Activated naive CD4-positive, alpha-beta T cell treated with anti-CD3 and anti-CD28 coated beads, Interleukin-2, amount 10 ng/mL, durations not matched to agents 7 days and 5 days (primary cell): ENCODE results near the gene ASIP.
"Not testable (repeated sequence)": the region's sequence is repeated elsewhere in the genome, so short reads cannot be mapped to it uniquely, and the experiment has no call there.

ENCODE experiments used
- CTCF ChIA-PET: fragments of 350-600 bp; sonication (Branson Sonifier 250); formaldehyde crosslinking; loops from one replicate; lab custom pipeline; 2021; ENCODE audit warnings: antibody characterized with exemption; lab: Charles Lee
- DNase-seq: peaks from one replicate; pipeline ENCODE4 v3.0.0-alpha.2; 2020
- H3K27ac Mint-ChIP-seq: one replicate; pipeline ENCODE4 v1.8.0; 2021; ENCODE audit warnings: mild to moderate bottlenecking, moderate library complexity, mixed read lengths
- H3K27me3 Mint-ChIP-seq: one replicate; pipeline ENCODE4 v1.8.0; 2021; ENCODE audit warnings: mild to moderate bottlenecking, mixed read lengths
- H3K36me3 Mint-ChIP-seq: one replicate; pipeline ENCODE4 v1.8.0; 2021; ENCODE audit warnings: mixed read lengths
- H3K4me1 Mint-ChIP-seq: one replicate; pipeline ENCODE4 v1.8.0; 2021; ENCODE audit warnings: mixed read lengths
- H3K4me3 Mint-ChIP-seq: one replicate; pipeline ENCODE4 v1.8.0; 2021; ENCODE audit warnings: mild to moderate bottlenecking, moderate library complexity, mixed read lengths
- H3K9me3 Mint-ChIP-seq: one replicate; pipeline ENCODE4 v1.8.0; 2021; ENCODE audit warnings: mixed read lengths

ASIP gene

DNA sequence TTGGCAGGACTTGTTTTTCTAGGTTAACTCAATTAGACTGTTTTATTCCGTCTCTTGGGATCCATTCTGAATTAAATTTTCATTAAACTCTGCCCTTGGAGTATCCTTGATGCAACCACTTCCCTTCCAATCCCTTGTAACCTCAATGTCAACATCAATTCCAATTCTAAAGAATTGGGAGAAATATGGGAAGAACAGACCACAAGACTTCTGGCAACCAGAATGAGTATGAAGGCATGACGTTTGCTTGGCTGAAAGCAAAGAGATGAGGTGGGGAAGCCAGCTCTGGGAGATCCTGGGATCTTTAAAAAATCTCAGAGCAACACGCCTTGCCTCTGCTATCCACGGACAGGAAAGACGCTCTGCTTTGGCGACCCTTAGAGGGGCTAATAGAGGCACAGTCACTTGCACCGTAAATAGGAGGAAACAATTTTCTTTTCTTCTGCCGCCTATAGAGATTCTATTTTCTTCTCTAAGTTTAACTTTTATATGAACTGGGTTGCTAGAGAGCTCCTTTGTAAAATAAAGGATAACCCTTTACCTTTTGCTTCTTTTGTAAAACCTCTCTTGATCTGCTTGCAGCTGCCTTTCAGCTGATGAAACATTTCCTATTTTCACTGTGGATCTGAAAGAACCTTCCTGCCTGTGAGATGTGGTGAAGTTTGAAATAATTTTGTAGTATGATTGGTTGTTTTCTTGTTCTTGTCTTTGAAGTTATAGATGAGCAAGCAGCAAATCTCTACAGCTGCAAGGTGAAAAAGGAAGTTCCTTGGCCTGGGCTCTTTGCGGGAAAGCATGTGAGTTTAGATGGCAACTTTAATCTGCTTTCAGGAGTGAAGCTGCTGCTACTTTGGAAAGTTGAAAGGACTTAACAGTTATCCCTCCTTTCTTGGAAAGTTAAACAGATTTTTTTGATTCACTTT is at the start of gene ASIP:
Gene ASIP, plus strand, starts transcription at position 731 of the 923 bp plus-strand sequence. CDS start 18,952 bp downstream, outside the sequence.
- H3K27me3 Mint-ChIP-seq, result peaks cover 20% of the 10 kb centered on the region
- H3K4me3 Mint-ChIP-seq, result peak within 1 kb of the TSS; percentile 25
- peak within 1 kb of the TSS; percentile 50 for H3K27ac Mint-ChIP-seq
- peaks cover 28% of the 10 kb centered on the region for H3K4me1 Mint-ChIP-seq
- peaks cover 11% of the 10 kb centered on the region for H3K36me3 Mint-ChIP-seq
- CTCF ChIA-PET, result interaction anchor here (1.1 to 1.5 kb wide), 3 partner anchors 9 to 513 kb away, joined by 3 to 4 read pairs (median 3); no protein-coding TSS in a partner anchor
- peak; percentile 28 for DNase-seq
- H3K9me3 Mint-ChIP-seq, result peaks cover 14% of the 10 kb centered on the region

GRCh38 chr20:34193051-34193450 is 48.2 kb upstream of the ASIP start:
- H3K27me3 Mint-ChIP-seq, result peaks cover 59% of the 10 kb centered on the region

GRCh38 chr20:34199183-34199582 is 42.0 kb upstream of the ASIP start:
- peaks cover 10% of the 10 kb centered on the region for H3K4me1 Mint-ChIP-seq

More at GRCh38 chr20:34193051-34193450, 48.2 kb upstream of the ASIP start:
- Mint-ChIP-seq H3K4me3 (no peak overlapping the region), H3K4me1 (peaks cover 11% of the 10 kb centered on the region), H3K9me3 (no peaks in the 10 kb centered on the region), H3K27ac (no peak overlapping the region), H3K36me3 (no peaks in the 10 kb centered on the region)
- DNase-seq, result no peak
- CTCF ChIA-PET, result interaction anchor here (1.1 kb wide), 1 partner anchor 55 kb away, joined by 4 read pairs; no protein-coding TSS in a partner anchor

DNA sequence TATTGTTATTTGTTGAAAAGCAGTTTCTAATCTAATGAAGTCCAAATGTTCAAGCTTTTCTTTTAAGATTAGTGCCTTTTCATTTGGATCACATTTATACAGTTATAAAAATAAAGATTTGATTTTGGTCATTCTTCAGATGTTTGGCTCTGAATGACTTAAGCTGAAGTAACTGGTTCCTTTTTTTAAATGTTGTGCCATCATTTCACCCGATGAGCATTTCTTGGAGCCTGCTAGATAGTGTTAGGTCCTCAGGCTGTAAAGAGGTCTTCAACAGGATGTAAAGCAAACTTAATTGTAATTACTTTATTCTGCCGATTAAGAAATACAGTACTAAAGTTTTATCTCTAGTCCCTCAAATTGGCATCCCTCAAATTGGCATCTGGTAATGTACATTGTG is 41.2 kb upstream of the ASIP start:
- no peak overlapping the region for H3K4me3 Mint-ChIP-seq
- CTCF ChIA-PET, result no interaction called here
- no peaks in the 10 kb centered on the region for H3K36me3 Mint-ChIP-seq
- H3K4me1 Mint-ChIP-seq, result peaks cover 2% of the 10 kb centered on the region
- no peaks in the 10 kb centered on the region for H3K9me3 Mint-ChIP-seq
- DNase-seq, result no peak
- H3K27ac Mint-ChIP-seq, result no peak overlapping the region
- H3K27me3 Mint-ChIP-seq, result peaks cover 40% of the 10 kb centered on the region

More at GRCh38 chr20:34199183-34199582, 42.0 kb upstream of the ASIP start:
- H3K9me3 Mint-ChIP-seq, result no peaks in the 10 kb centered on the region
- peaks cover 41% of the 10 kb centered on the region for H3K27me3 Mint-ChIP-seq
- DNase-seq, result no peak
- CTCF ChIA-PET, result no interaction called here
- no peak overlapping the region for H3K27ac Mint-ChIP-seq
- H3K4me3 Mint-ChIP-seq, result no peak overlapping the region
- no peaks in the 10 kb centered on the region for H3K36me3 Mint-ChIP-seq

DNA sequence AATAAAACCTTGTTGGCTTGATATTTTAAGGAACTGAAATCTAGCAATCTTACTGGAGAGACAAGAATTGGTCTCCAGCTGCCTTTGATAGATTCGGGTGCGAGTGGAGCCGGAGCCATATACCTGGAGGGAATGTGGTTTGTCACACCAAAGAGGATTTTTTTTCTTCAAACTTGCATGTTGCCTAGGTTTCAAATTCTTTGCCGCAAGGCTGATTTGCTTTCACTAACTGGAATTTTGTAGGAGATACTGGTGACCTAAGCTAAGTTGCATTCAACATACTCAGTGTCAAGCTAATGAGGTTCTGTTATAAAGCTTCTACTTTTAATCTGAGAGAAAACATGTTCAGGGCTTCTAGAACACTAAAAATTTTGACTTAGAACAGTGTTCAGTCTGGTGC is 39.7 kb upstream of the ASIP start:
- Mint-ChIP-seq H3K4me3 (no peak overlapping the region), H3K36me3 (no peaks in the 10 kb centered on the region), H3K27me3 (peaks cover 34% of the 10 kb centered on the region), H3K9me3 (no peaks in the 10 kb centered on the region), H3K27ac (no peak overlapping the region), H3K4me1 (peaks cover 2% of the 10 kb centered on the region)
- no peak for DNase-seq
- CTCF ChIA-PET, result no interaction called here

- CTCF ChIA-PET, result interaction anchor here (0.7 to 1.6 kb wide), 2 partner anchors 15 to 310 kb away, joined by 5 read pairs; no protein-coding TSS in a partner anchor
- peak overlapping the region; percentile 56 for H3K4me3 Mint-ChIP-seq
- peak; percentile 34 for DNase-seq
- H3K27ac Mint-ChIP-seq, H3K9me3 Mint-ChIP-seq, H3K36me3 Mint-ChIP-seq, H3K4me1 Mint-ChIP-seq: not testable (repeated sequence)
- H3K27me3 Mint-ChIP-seq, result peaks cover 21% of the 10 kb centered on the region
Measured at GRCh38 chr20:34205172-34205880, 35.9 kb upstream of the ASIP start.

- H3K27me3 Mint-ChIP-seq, result peaks cover 13% of the 10 kb centered on the region
- no peaks in the 10 kb centered on the region for H3K36me3 Mint-ChIP-seq
- peaks cover 2% of the 10 kb centered on the region for H3K4me1 Mint-ChIP-seq
- CTCF ChIA-PET, result interaction anchor here (1.4 kb wide), 1 partner anchor 18 kb away, joined by 4 read pairs; no protein-coding TSS in a partner anchor
- no peak overlapping the region for H3K4me3 Mint-ChIP-seq
- DNase-seq, result no peak
- peaks cover 10% of the 10 kb centered on the region for H3K9me3 Mint-ChIP-seq
- H3K27ac Mint-ChIP-seq, result no peak overlapping the region
Measured at GRCh38 chr20:34209111-34209510, 32.1 kb upstream of the ASIP start.

GRCh38 chr20:34210271-34210670 is 31.0 kb upstream of the ASIP start:
- H3K27me3 Mint-ChIP-seq, result peaks cover 9% of the 10 kb centered on the region
- H3K4me3 Mint-ChIP-seq, result no peak overlapping the region
- H3K27ac Mint-ChIP-seq, result no peak overlapping the region
- no peaks in the 10 kb centered on the region for H3K36me3 Mint-ChIP-seq
- no peaks in the 10 kb centered on the region for H3K4me1 Mint-ChIP-seq
- no peak for DNase-seq
- H3K9me3 Mint-ChIP-seq, result peaks cover 10% of the 10 kb centered on the region
- CTCF ChIA-PET, result interaction anchor here (1.3 kb wide), 1 partner anchor 19 kb away, joined by 4 read pairs; no protein-coding TSS in a partner anchor

- CTCF ChIA-PET, result no interaction called here
- Mint-ChIP-seq H3K4me1 (peaks cover 3% of the 10 kb centered on the region), H3K27me3 (peaks cover 8% of the 10 kb centered on the region), H3K27ac (no peak overlapping the region), H3K4me3 (no peak overlapping the region), H3K9me3 (peaks cover 10% of the 10 kb centered on the region), H3K36me3 (no peaks in the 10 kb centered on the region)
- no peak for DNase-seq
Measured at GRCh38 chr20:34211591-34211990, 29.6 kb upstream of the ASIP start.

- Mint-ChIP-seq H3K36me3 (no peaks in the 10 kb centered on the region), H3K4me3 (no peak overlapping the region), H3K27ac (no peak overlapping the region), H3K27me3 (peaks cover 8% of the 10 kb centered on the region), H3K9me3 (peaks cover 7% of the 10 kb centered on the region), H3K4me1 (peaks cover 7% of the 10 kb centered on the region)
- no peak for DNase-seq
- CTCF ChIA-PET, result no interaction called here
Measured at GRCh38 chr20:34213213-34213612, 28.0 kb upstream of the ASIP start.

GRCh38 chr20:34215711-34216381 is 25.4 kb upstream of the ASIP start:
- peaks cover 16% of the 10 kb centered on the region for H3K27me3 Mint-ChIP-seq
- H3K9me3 Mint-ChIP-seq, result peaks cover 7% of the 10 kb centered on the region
- H3K27ac Mint-ChIP-seq, result no peak overlapping the region
- H3K36me3 Mint-ChIP-seq, result no peaks in the 10 kb centered on the region
- H3K4me3 Mint-ChIP-seq, result peak overlapping the region; percentile 65
- peaks cover 7% of the 10 kb centered on the region for H3K4me1 Mint-ChIP-seq
- DNase-seq, result peak; percentile 56
- CTCF ChIA-PET, result interaction anchor here (0.6 to 1.4 kb wide), 4 partner anchors 31 to 307 kb away, joined by 3 read pairs; no protein-coding TSS in a partner anchor

- CTCF ChIA-PET, result interaction anchor here (1.2 to 1.4 kb wide), 2 partner anchors 46 to 97 kb away, joined by 3 read pairs; no protein-coding TSS in a partner anchor
- peaks cover 6% of the 10 kb centered on the region for H3K9me3 Mint-ChIP-seq
- H3K27me3 Mint-ChIP-seq, result peaks cover 20% of the 10 kb centered on the region
- H3K4me3 Mint-ChIP-seq, result no peak overlapping the region
- no peak for DNase-seq
- H3K36me3 Mint-ChIP-seq, result no peaks in the 10 kb centered on the region
- no peak overlapping the region for H3K27ac Mint-ChIP-seq
- H3K4me1 Mint-ChIP-seq, result peaks cover 7% of the 10 kb centered on the region
Measured at GRCh38 chr20:34216382-34216742, 24.9 kb upstream of the ASIP start.

- no peak overlapping the region for H3K4me3 Mint-ChIP-seq
- peaks cover 20% of the 10 kb centered on the region for H3K27me3 Mint-ChIP-seq
- CTCF ChIA-PET, result no interaction called here
- no peaks in the 10 kb centered on the region for H3K9me3 Mint-ChIP-seq
- no peaks in the 10 kb centered on the region for H3K36me3 Mint-ChIP-seq
- DNase-seq, result no peak
- no peak overlapping the region for H3K27ac Mint-ChIP-seq
- H3K4me1 Mint-ChIP-seq, result peaks cover 7% of the 10 kb centered on the region
Measured at GRCh38 chr20:34220561-34220960, 20.7 kb upstream of the ASIP start.
